NCI-H345 treated with DMSO at 0.1 percent for 48 hours (cell line): ENCODE measurements around the gene PLA2G3.

Experiments
- DNase-seq: peaks from one replicate; lab custom pipeline; 2025; ENCODE audit not compliant: unreplicated experiment; lab: John Stamatoyannopoulos, UW

Gene PLA2G3

GRCh38 chr22:31148953-31149627 is 8.8 kb upstream of the PLA2G3 start:
- peak; percentile 36 for DNase-seq

DNA sequence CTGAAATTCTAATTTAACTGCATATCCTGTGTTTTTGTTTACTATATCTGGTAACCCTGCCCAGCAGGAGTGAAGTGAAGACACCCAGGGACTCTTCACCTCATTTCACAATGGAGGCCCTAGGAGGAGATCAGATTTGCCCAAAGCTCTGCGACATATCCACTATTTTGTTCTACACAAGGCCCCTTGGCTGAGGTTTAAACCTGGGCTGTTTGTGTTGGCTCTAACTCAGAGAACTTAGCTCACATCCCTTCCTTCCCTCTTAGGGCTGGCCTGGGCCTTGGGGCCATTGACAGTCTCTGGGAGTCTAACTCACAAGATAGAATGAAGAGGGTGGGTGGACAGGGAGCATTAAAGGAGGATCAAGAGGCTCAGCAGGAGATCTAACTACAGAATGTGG is 8.2 kb upstream of the PLA2G3 start:
- DNase-seq = no peak

DNA sequence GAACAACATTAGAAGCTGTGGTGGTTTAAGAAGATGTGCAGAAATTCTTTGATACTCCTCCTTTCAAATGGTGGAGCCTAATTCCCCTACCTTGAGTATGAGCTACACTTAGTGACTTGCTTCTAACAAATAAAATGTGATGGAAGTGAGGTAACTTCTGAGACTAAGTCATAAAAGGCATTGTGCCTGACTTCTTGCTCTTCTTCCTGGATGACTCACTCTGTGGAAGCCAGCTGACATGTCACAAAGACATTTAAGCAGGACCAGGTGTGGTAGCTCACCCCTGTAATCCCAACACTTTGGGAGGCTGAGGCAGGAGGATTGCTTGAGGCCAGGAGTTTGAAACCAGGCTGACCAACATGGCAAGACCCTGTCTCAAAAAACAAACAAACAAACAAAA is 3.9 kb upstream of the PLA2G3 start:
- no peak for DNase-seq

GRCh38 chr22:31143537-31143936 is 3.2 kb upstream of the PLA2G3 start:
- DNase-seq = no peak

GRCh38 chr22:31143038-31143437 is 2.7 kb upstream of the PLA2G3 start:
- DNase-seq = no peak

- DNase-seq = no peak
Measured at GRCh38 chr22:31142285-31142684, 2.0 kb upstream of the PLA2G3 start.

GRCh38 chr22:31141551-31141950 is 1.2 kb upstream of the PLA2G3 start:
- DNase-seq = no peak

GRCh38 chr22:31140746-31141145 is 438 bp upstream of the PLA2G3 start:
- no peak for DNase-seq

GRCh38 chr22:31139066-31139465 is 1.2 kb downstream of the PLA2G3 start:
- no peak for DNase-seq

GRCh38 chr22:31138126-31138525 is 2.2 kb downstream of the PLA2G3 start:
- no peak for DNase-seq

GRCh38 chr22:31137721-31138120 is 2.6 kb downstream of the PLA2G3 start:
- no peak for DNase-seq

- DNase-seq = no peak
Measured at GRCh38 chr22:31136711-31137110, 3.6 kb downstream of the PLA2G3 start.

DNA sequence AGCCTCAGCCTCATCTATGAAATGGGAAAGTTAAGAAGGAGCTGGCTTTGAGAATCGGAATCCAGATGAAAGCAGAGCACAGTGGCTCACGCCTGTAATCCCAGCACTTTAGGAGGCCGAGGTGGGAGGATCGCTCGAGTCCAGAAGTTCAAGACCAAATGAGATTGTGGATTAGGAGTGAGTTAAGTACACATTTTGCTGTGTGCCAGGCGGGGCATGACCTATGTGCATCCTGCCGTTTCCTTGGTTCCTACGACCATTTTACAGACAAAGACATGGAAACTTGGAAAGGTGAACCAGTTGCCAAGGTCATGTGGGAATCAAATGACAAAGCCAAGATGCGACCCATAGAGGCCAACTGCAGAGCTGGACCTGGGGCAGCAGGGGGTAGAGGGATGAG is 4.2 kb downstream of the PLA2G3 start:
- DNase-seq = no peak

DNA sequence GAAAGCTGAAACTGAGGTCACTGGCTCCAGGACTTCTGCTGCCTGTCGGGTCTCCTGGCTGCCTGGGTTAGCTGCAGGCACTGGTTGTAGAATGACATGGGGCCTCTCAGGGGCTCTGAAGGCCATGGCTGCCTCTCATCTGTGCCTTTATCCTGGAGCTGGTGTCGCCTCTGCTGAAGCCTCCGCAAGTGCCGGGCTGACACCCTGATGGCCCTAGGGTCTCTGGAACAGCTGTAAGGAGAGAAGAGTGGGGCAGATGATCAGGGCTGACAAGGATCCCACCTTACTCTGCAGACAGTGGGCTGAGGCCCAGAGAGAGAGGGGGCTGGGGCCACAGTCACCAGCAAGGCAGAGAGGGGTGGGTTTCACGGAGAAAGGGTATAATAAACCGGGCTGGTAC is 4.6 kb downstream of the PLA2G3 start:
- DNase-seq = no peak

- no peak for DNase-seq
Measured at GRCh38 chr22:31134688-31135087, 5.6 kb downstream of the PLA2G3 start.

- DNase-seq = no peak
Measured at GRCh38 chr22:31133911-31134310, 6.4 kb downstream of the PLA2G3 start.

DNA sequence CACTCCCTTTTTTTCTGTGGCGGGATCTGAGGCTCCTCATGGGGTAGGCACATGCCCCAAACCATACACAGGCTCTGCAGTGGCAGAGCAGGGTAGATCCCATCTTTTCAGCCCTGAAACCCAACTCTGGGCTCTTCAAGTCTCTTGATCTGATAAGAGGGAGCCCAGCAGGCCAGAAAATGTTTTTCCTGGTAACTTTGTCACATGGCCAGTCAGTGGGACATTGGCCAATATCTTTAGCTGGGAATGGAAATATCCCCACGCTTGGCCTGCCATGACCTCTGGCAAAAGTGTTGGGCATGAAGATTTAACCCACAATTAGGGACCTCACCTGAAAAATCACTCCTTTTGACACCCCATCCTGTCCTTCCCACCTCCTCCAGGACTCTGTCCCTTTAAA is 9.4 kb downstream of the PLA2G3 start:
- no peak for DNase-seq

DNA sequence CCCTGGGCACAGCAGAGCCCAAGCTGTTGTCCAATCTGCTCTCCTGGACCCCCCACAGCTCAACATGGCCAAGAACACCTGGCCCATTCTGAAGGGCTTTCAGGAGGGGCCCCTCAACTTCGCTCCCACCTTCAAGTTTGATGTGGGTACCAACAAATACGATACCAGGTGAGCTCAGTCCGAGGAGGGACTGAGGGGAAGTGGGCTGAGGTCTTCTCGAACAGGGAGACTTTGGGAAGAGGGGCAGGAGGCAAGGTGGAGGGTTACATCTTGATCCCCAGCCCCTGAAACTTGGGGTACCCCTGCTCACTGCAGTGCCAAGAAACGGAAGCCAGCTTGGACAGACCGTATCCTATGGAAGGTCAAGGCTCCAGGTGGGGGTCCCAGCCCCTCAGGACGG is 12.2 kb downstream of the PLA2G3 start:
- DNase-seq = no peak

DNA sequence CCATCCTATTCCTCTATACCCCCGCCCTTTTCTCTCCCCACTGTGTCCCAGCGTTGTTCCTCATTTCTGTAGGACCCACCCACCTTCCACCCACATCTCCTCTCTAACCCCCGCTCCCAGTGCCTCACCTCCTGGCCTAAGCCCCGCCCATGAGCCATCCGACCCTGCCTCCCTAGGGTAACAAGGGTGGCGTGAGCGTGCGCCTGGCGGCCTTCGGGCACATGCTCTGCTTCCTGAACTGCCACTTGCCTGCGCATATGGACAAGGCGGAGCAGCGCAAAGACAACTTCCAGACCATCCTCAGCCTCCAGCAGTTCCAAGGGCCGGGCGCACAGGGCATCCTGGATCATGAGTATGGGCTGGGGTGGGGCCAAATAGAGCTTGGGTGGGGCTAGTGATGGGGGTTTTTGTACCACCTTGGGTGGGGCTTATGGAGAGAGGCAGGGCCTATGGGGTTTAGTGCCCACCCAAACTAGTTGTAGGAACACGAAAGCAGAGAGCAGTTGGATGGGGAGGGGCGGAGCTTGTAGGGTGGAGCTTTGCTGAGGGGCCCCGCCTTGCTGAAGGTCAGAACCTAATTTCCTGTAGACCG is 13.0 kb downstream of the PLA2G3 start:
- DNase-seq = no peak

DNA sequence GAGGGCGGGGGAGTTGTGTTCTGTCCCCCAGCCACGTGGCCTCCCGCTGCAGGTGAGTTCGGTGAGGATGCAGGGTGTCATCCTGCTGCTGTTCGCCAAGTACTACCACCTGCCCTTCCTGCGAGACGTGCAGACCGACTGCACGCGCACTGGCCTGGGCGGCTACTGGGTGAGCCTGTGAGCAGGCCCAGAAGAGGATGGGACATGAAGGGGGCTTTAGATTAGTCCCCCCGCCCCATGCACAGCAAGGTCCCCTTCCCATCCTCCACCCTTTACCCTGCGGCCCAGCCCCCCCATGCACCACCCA is 13.5 kb downstream of the PLA2G3 start:
- DNase-seq = no peak

DNA sequence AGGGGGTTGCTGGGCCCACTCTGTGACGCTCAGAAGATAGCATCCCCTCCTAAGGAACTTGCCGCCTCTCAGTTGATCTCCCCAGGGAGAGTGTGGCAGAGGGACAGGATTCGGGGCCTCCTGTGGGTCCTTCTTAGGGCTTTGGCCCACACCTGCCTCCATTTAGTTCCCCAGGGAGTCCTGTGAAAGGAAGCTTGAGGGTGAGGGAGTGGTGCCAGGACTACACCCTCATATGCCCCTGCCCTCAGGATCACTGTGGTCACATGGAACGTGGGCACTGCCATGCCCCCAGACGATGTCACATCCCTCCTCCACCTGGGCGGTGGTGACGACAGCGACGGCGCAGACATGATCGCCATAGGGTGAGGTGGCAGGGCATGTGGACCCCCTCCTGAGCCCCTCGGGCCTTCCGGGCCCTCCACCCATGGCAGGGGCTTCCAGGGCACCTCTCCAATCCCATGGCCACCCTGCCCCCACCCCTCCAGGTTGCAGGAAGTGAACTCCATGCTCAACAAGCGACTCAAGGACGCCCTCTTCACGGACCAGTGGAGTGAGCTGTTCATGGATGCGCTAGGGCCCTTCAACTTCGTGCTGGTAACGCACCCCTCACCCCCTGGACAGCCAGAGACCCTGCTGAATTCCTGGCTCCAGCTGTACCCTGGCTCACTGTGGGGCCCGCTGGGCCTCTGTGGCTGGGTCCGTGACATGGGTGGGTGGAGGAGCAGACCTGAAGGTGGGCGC is 14.0 kb downstream of the PLA2G3 start:
- DNase-seq = no peak

GRCh38 chr22:31125521-31126117 is 14.7 kb downstream of the PLA2G3 start:
- no peak for DNase-seq
